ENCODE data around the gene FCHSD2. TPM values are rescaled to one million over a fixed set of nuclear protein-coding genes. Genes with fewer than 3 reads are reported as not detected.
A peak's percentile ranks its signal among the peaks of the same experiment; 100 is the strongest.

Gene FCHSD2
- polyA plus RNA-seq, 1 donor (not counting 4 experiments of a cell fraction or from before 2014, with no cell fraction given), result 14.2 TPM

DNA sequence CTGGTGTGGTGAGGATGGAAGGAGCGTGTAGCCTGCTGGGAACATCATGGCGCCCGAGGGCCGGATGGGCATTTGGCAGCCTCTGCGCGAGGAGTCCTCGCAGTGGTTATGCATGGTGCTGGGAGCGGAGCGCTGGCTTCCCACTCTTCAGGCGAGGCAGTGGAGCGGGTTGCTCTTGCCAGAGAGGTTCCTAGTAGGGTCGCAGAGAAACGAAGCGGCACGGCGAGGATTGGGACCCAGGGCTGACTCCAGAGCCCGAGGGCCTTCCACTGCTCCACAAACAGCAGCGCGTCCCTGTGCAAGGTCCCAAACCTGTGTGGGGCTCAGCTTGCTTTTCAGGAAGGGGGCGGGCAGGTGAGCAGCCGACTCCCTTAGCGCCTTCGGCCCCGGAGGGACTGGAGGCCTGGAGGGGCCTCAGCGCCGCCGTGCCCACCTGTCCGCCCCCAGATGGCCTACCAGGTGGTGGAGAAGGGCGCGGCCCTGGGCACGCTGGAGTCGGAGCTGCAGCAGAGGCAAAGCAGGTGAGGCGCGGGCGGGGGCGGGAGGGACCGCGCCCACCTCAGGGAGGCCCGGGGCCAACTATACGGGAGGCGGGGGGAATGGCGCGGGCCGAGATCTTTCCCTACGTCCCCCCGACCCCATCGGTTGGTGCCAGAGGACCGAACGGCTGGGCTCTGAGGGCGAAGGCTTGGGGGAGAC, 320.7 kb downstream of the FCHSD2 start:
- no peaks in the 10 kb centered on the region for H3K9me1 ChIP-seq (ENCODE audit: control insufficient read depth, extremely low read depth, insufficient read depth, low read length)
- H3K4me2 ChIP-seq (ENCODE audit: control insufficient read depth, extremely low read depth, insufficient read depth, low read depth, low read length), result peak overlapping the region; percentile 84
- peak overlapping the region; percentile 64 for H3K9ac ChIP-seq (ENCODE audit: control insufficient read depth, extremely low read depth, insufficient read depth, low read length)
- no peak for FAIRE-seq
- H3K4me3 ChIP-seq (ENCODE audit: control insufficient read depth in 2 of 3, extremely low read depth in 1 of 3, insufficient read depth in 2 of 3, low read depth in 1 of 3, low read length in 3 of 3), result peak overlapping the region in 2 of 3 experiments; percentile 24 to 51
- no peak for DNase-seq (ENCODE audit: low read depth, low spot score)
- H3K36me3 ChIP-seq (ENCODE audit: control insufficient read depth in 2 of 2, extremely low read depth in 1 of 2, insufficient read depth in 2 of 2, low read length in 2 of 2), result peaks cover 2 to 4% of the 10 kb centered on the region in 2 experiments
- H3K4me1 ChIP-seq (ENCODE audit: control insufficient read depth, extremely low read depth, insufficient read depth, low read length), result peaks cover 20% of the 10 kb centered on the region
- dilution Hi-C loops (cut with MboI; ENCODE audit: extremely low pct_ligation_motif_present, low sequenced_read_pairs), result no loop called here
- no peaks in the 10 kb centered on the region for H3K9me3 ChIP-seq (ENCODE audit: control insufficient read depth, low read depth, low read length)
- peak overlapping the region; percentile 68 for H3K27ac ChIP-seq (ENCODE audit: control insufficient read depth, insufficient read depth, low read length)
- peak overlapping the region; percentile 64 for H2AFZ ChIP-seq (ENCODE audit: control insufficient read depth, low read length)
- TF ChIP-seq EZH2 (IDR thresholded peaks at IDR 0.05; ENCODE audit: low read length), result no peak
- TF ChIP-seq, protein P1, sequence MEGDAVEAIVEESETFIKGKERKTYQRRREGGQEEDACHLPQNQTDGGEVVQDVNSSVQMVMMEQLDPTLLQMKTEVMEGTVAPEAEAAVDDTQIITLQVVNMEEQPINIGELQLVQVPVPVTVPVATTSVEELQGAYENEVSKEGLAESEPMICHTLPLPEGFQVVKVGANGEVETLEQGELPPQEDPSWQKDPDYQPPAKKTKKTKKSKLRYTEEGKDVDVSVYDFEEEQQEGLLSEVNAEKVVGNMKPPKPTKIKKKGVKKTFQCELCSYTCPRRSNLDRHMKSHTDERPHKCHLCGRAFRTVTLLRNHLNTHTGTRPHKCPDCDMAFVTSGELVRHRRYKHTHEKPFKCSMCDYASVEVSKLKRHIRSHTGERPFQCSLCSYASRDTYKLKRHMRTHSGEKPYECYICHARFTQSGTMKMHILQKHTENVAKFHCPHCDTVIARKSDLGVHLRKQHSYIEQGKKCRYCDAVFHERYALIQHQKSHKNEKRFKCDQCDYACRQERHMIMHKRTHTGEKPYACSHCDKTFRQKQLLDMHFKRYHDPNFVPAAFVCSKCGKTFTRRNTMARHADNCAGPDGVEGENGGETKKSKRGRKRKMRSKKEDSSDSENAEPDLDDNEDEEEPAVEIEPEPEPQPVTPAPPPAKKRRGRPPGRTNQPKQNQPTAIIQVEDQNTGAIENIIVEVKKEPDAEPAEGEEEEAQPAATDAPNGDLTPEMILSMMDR (optimal IDR thresholded peaks at IDR 0.05 in 1 of 3, IDR thresholded peaks at IDR 0.05 in 1 of 3, conservative IDR thresholded peaks at IDR 0.05 in 1 of 3; ENCODE audit: extremely low read depth in 1 of 3, insufficient read depth in 2 of 3, low read length in 3 of 3), result no peak
- no peaks in the 10 kb centered on the region for H3K27me3 ChIP-seq (ENCODE audit: control insufficient read depth, extremely low read depth, insufficient read depth, low read length)
- H3K79me2 ChIP-seq (ENCODE audit: control insufficient read depth, insufficient read depth, low read length), result no peaks in the 10 kb centered on the region
- H4K20me1 ChIP-seq (ENCODE audit: control insufficient read depth, extremely low read depth, insufficient read depth, low read length), result no peaks in the 10 kb centered on the region

DNA sequence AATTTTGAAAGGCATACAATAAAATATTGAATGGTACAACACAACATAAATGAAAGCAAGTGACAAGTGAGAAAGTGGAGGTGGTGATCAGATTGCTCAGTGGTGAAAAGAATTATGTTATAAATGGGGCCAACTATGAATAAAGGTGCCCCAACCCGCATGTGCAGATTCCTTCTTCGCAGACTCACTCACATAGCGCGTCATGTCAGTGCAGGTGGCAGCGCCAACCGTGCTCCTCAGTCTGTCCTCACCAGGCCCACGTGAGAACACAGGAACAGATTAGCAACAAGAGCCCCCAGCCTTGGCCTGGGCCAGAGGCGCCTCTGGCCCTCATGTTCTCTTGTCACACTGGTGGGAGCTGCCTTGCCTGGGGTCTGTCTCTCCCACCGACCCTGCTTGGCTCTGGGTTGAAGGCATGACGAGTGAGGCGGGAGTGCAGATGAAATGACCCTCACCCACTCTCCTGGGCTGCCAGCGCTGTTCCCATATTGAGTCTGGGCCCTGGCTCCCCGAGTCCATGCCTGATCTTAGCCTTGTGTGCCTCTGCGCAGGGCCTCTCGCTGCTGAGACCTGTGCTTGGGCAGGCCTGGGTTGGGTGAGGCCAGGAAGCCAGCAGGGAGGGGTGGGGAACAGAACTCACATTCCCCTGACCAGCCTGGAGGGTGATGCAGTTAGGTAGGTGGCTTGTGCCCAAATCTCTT, 321.5 kb downstream of the FCHSD2 start:
- peak overlapping the region; percentile 84 for H3K4me2 ChIP-seq (ENCODE audit: control insufficient read depth, extremely low read depth, insufficient read depth, low read depth, low read length)
- DNase-seq (ENCODE audit: low read depth, low spot score) (no peak), FAIRE-seq (peak; percentile 75)
- peak overlapping the region; percentile 64 for H3K9ac ChIP-seq (ENCODE audit: control insufficient read depth, extremely low read depth, insufficient read depth, low read length)
- H3K9me3 ChIP-seq (ENCODE audit: control insufficient read depth, low read depth, low read length), result no peaks in the 10 kb centered on the region
- peak overlapping the region; percentile 64 for H2AFZ ChIP-seq (ENCODE audit: control insufficient read depth, low read length)
- peaks cover 22% of the 10 kb centered on the region for H3K4me1 ChIP-seq (ENCODE audit: control insufficient read depth, extremely low read depth, insufficient read depth, low read length)
- dilution Hi-C loops (cut with MboI; ENCODE audit: extremely low pct_ligation_motif_present, low sequenced_read_pairs), result no loop called here
- no peaks in the 10 kb centered on the region for H3K27me3 ChIP-seq (ENCODE audit: control insufficient read depth, extremely low read depth, insufficient read depth, low read length)
- H4K20me1 ChIP-seq (ENCODE audit: control insufficient read depth, extremely low read depth, insufficient read depth, low read length), result no peaks in the 10 kb centered on the region
- H3K9me1 ChIP-seq (ENCODE audit: control insufficient read depth, extremely low read depth, insufficient read depth, low read length), result no peaks in the 10 kb centered on the region
- peak overlapping the region; percentile 68 for H3K27ac ChIP-seq (ENCODE audit: control insufficient read depth, insufficient read depth, low read length)
- no peak for TF ChIP-seq EZH2 (IDR thresholded peaks at IDR 0.05; ENCODE audit: low read length)
- TF ChIP-seq, protein P1 (optimal IDR thresholded peaks at IDR 0.05 in 1 of 3, IDR thresholded peaks at IDR 0.05 in 1 of 3, conservative IDR thresholded peaks at IDR 0.05 in 1 of 3; ENCODE audit: extremely low read depth in 1 of 3, insufficient read depth in 2 of 3, low read length in 3 of 3), result no peak
- H3K79me2 ChIP-seq (ENCODE audit: control insufficient read depth, insufficient read depth, low read length), result no peaks in the 10 kb centered on the region
- peak overlapping the region in 1 of 3 experiments; percentile 47 for H3K4me3 ChIP-seq (ENCODE audit: control insufficient read depth in 2 of 3, extremely low read depth in 1 of 3, insufficient read depth in 2 of 3, low read depth in 1 of 3, low read length in 3 of 3)
- H3K36me3 ChIP-seq (ENCODE audit: control insufficient read depth in 2 of 2, extremely low read depth in 1 of 2, insufficient read depth in 2 of 2, low read length in 2 of 2), result peaks cover 2 to 3% of the 10 kb centered on the region in 2 experiments
